Measurements from ENCODE around the gene FEM1C. TPM values are rescaled to one million over a fixed set of nuclear protein-coding genes. Genes with fewer than 3 reads are reported as not detected.

Gene FEM1C
- total RNA-seq, 4 donors from 2014 or later, result 17.3 to 31.9 (median 28.2) TPM

DNA sequence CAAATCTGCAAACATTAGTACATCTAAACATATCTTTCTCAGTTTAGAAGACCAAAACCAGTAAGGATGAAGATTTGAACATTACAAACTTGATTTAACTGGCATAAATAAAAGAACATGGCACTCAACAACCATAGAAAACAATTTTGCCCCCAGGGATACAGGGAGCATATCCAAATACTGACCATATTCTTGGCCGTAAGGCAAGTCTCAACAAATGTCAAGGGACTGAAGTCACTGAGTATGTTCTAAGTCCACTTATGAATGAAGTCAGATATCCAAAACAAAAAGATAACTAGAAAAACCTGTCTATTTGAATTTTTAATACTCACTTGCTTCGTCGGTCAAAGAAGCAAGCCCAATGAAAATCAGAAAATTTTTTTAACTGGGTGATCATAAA lies 14.1 kb downstream of the FEM1C start:
- DNase-seq, result no peak
- Histone ChIP-seq H3K4me3 (no peak overlapping the region), H3K27me3 (no peaks in the 10 kb centered on the region), H3K9me3 (no peaks in the 10 kb centered on the region), H3K4me1 (peaks cover 0 to 36% (median 0%) of the 10 kb centered on the region in 4 donors), H3K27ac (no peak overlapping the region), H3K36me3 (peaks cover 0 to 17% (median 0%) of the 10 kb centered on the region in 3 donors)
- TF ChIP-seq POLR2A (IDR thresholded peaks at IDR 0.05) (no peak), CTCF (IDR thresholded peaks at IDR 0.05) (no peak)

DNA sequence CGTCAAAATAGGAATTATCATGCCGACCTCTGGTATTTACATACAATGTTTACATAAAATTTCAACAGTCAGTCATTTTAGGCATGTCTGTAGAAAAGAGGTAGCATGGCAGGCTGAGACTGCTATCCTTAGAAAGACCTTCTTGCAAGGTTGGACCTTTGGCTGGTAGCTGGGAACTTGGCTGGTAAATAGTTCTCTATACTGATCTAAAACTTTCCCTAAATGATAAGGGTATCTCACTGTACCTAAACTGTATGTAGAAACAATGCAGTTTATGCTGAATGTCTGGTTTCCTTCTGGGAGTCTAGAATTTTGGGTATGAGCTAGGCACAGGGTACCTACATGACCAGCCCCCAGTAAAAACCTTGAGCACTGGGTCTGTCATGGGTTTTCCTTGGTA lies 18.0 kb downstream of the FEM1C start:
- Histone ChIP-seq H3K4me3 (no peak overlapping the region), H3K9me3 (no peaks in the 10 kb centered on the region), H3K4me1 (peaks cover 0 to 26% (median 0%) of the 10 kb centered on the region in 4 donors), H3K36me3 (peaks cover 0 to 33% (median 0%) of the 10 kb centered on the region in 3 donors), H3K27ac (no peak overlapping the region), H3K27me3 (no peaks in the 10 kb centered on the region)
- no peak for DNase-seq
- TF ChIP-seq CTCF (IDR thresholded peaks at IDR 0.05) (no peak), POLR2A (IDR thresholded peaks at IDR 0.05) (no peak)

DNA sequence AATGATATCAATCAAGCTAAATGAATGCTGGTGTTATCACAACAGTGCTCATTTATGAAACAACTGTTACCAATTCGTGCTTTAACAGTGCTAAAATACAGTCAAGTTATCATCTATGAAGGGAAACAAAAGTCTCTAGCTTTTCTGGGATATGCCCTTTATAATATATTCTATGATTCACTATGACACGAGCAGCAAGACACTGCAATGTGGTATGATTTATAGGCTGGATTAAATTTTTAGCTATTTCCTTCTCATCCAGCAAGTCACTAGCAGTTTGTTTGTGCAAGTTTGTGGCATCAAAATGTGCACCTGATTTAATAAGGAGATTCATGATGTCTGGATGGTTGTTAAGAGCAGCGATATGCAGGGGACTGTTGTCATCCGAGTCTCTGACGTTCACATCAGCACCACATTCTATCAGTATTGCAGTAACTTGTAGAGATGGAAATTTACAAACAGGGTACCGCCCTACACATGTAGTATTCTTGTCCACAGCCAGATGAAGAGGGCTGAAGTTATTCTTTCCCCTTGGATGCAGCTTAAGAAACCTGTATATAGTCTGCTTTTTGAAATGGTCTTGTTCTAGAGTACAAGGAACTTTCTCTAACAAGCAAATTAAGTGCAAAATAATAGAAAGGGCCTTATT lies 20.3 kb downstream of the FEM1C start:
- DNase-seq, result no peak
- Histone ChIP-seq H3K36me3 (peaks cover 0 to 30% (median 0%) of the 10 kb centered on the region in 3 donors), H3K27ac (no peak overlapping the region), H3K27me3 (no peaks in the 10 kb centered on the region), H3K9me3 (no peaks in the 10 kb centered on the region), H3K4me3 (no peak overlapping the region), H3K4me1 (peaks cover 0 to 21% (median 0%) of the 10 kb centered on the region in 4 donors)
- TF ChIP-seq CTCF (IDR thresholded peaks at IDR 0.05) (no peak), POLR2A (IDR thresholded peaks at IDR 0.05) (no peak)

- peaks cover 0 to 12% (median 0%) of the 10 kb centered on the region in 4 donors for H3K4me1 ChIP-seq
- no peaks in the 10 kb centered on the region for H3K9me3 ChIP-seq
- DNase-seq, result peak in 1 of 3 donors; percentile 51
- peak overlapping the region in 2 of 4 donors; percentile 17 to 33 for H3K27ac ChIP-seq
- TF ChIP-seq CTCF (IDR thresholded peaks at IDR 0.05), result no peak
- no peak for TF ChIP-seq POLR2A (IDR thresholded peaks at IDR 0.05)
- H3K27me3 ChIP-seq, result no peaks in the 10 kb centered on the region
- H3K36me3 ChIP-seq, result peaks cover 0 to 20% (median 0%) of the 10 kb centered on the region in 3 donors
- H3K4me3 ChIP-seq, result no peak overlapping the region
Measured at GRCh38 chr5:115522832-115523403, 21.7 kb downstream of the FEM1C start.

DNA sequence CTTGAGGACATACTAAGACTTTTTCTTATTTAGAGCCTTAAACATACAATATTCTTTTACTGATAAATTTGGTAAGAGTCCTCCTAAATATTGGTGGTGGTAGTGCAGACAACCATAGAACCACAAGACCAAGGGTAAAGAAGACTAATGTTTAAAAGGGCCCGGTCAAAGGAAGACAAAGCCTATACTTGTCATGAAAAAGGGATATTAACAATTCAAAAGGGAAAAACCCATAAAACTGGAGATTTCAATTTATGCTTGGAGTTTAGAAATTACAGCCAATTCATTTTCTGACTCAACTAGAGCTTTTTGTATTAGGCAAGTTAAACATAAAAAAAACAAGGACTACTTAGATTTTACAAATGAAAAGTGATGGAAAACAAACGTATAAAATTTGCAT lies 24.4 kb downstream of the FEM1C start:
- no peaks in the 10 kb centered on the region for H3K9me3 ChIP-seq
- H3K4me1 ChIP-seq, result peaks cover 0 to 12% (median 0%) of the 10 kb centered on the region in 4 donors
- H3K36me3 ChIP-seq, result peaks cover 0 to 18% (median 0%) of the 10 kb centered on the region in 3 donors
- DNase-seq, result no peak
- no peak for TF ChIP-seq POLR2A (IDR thresholded peaks at IDR 0.05)
- no peak for TF ChIP-seq CTCF (IDR thresholded peaks at IDR 0.05)
- H3K27ac ChIP-seq, result no peak overlapping the region
- no peak overlapping the region for H3K4me3 ChIP-seq
- no peaks in the 10 kb centered on the region for H3K27me3 ChIP-seq
